ENCODE measurements around the gene MALAT1.

MALAT1 gene

GRCh38 chr11:65499713-65500386, 1.0 kb downstream of the MALAT1 start:
- Histone ChIP-seq H3K27me3 (replicated peaks; ENCODE audit: control insufficient read depth, insufficient read depth, low read length, poor library complexity, severe bottlenecking) (no peaks in the 10 kb centered on the region), H3K4me1 (ENCODE audit: control insufficient read depth, insufficient read depth, low read length, poor library complexity, severe bottlenecking) (peaks cover 21% of the 10 kb centered on the region), H3K27ac (ENCODE audit: insufficient read depth, low read length, poor library complexity, severe bottlenecking) (peak overlapping the region; percentile 98), H3K9me3 (ENCODE audit: control insufficient read depth, low read length) (no peaks in the 10 kb centered on the region), H3K4me3 (ENCODE audit: insufficient read depth, low read depth, low read length, poor library complexity, severe bottlenecking) (peak overlapping the region; percentile 85), H3K36me3 (ENCODE audit: control insufficient read depth, insufficient read depth, low read length) (peaks cover 47% of the 10 kb centered on the region)
- DNase-seq: no peak

GRCh38 chr11:65500387-65501185, 1.7 kb downstream of the MALAT1 start:
- peaks cover 54% of the 10 kb centered on the region for H3K36me3 ChIP-seq (ENCODE audit: control insufficient read depth, insufficient read depth, low read length)
- H3K27me3 ChIP-seq (replicated peaks; ENCODE audit: control insufficient read depth, insufficient read depth, low read length, poor library complexity, severe bottlenecking): no peaks in the 10 kb centered on the region
- H3K4me1 ChIP-seq (ENCODE audit: control insufficient read depth, insufficient read depth, low read length, poor library complexity, severe bottlenecking): peaks cover 29% of the 10 kb centered on the region
- H3K27ac ChIP-seq (ENCODE audit: insufficient read depth, low read length, poor library complexity, severe bottlenecking): peak overlapping the region; percentile 98
- no peak for DNase-seq
- H3K9me3 ChIP-seq (ENCODE audit: control insufficient read depth, low read length): no peaks in the 10 kb centered on the region
- H3K4me3 ChIP-seq (ENCODE audit: insufficient read depth, low read depth, low read length, poor library complexity, severe bottlenecking): peak overlapping the region; percentile 85

GRCh38 chr11:65501186-65501471, 2.3 kb downstream of the MALAT1 start:
- peak overlapping the region; percentile 98 for H3K27ac ChIP-seq (ENCODE audit: insufficient read depth, low read length, poor library complexity, severe bottlenecking)
- H3K9me3 ChIP-seq (ENCODE audit: control insufficient read depth, low read length): no peaks in the 10 kb centered on the region
- H3K4me1 ChIP-seq (ENCODE audit: control insufficient read depth, insufficient read depth, low read length, poor library complexity, severe bottlenecking): peaks cover 29% of the 10 kb centered on the region
- H3K36me3 ChIP-seq (ENCODE audit: control insufficient read depth, insufficient read depth, low read length): peaks cover 59% of the 10 kb centered on the region
- no peak for DNase-seq
- H3K4me3 ChIP-seq (ENCODE audit: insufficient read depth, low read depth, low read length, poor library complexity, severe bottlenecking): peak overlapping the region; percentile 85
- H3K27me3 ChIP-seq (replicated peaks; ENCODE audit: control insufficient read depth, insufficient read depth, low read length, poor library complexity, severe bottlenecking): no peaks in the 10 kb centered on the region

GRCh38 chr11:65501472-65502273, 2.8 kb downstream of the MALAT1 start:
- Histone ChIP-seq H3K9me3 (ENCODE audit: control insufficient read depth, low read length) (no peaks in the 10 kb centered on the region), H3K4me1 (ENCODE audit: control insufficient read depth, insufficient read depth, low read length, poor library complexity, severe bottlenecking) (peaks cover 24% of the 10 kb centered on the region), H3K27me3 (replicated peaks; ENCODE audit: control insufficient read depth, insufficient read depth, low read length, poor library complexity, severe bottlenecking) (no peaks in the 10 kb centered on the region), H3K4me3 (ENCODE audit: insufficient read depth, low read depth, low read length, poor library complexity, severe bottlenecking) (peak overlapping the region; percentile 85), H3K27ac (ENCODE audit: insufficient read depth, low read length, poor library complexity, severe bottlenecking) (peak overlapping the region; percentile 98), H3K36me3 (ENCODE audit: control insufficient read depth, insufficient read depth, low read length) (peaks cover 61% of the 10 kb centered on the region)
- DNase-seq: no peak

GRCh38 chr11:65502274-65502554, 3.4 kb downstream of the MALAT1 start:
- Histone ChIP-seq H3K9me3 (ENCODE audit: control insufficient read depth, low read length) (no peaks in the 10 kb centered on the region), H3K27me3 (replicated peaks; ENCODE audit: control insufficient read depth, insufficient read depth, low read length, poor library complexity, severe bottlenecking) (no peaks in the 10 kb centered on the region), H3K36me3 (ENCODE audit: control insufficient read depth, insufficient read depth, low read length) (peaks cover 61% of the 10 kb centered on the region), H3K4me1 (ENCODE audit: control insufficient read depth, insufficient read depth, low read length, poor library complexity, severe bottlenecking) (peaks cover 24% of the 10 kb centered on the region), H3K27ac (ENCODE audit: insufficient read depth, low read length, poor library complexity, severe bottlenecking) (peak overlapping the region; percentile 98), H3K4me3 (ENCODE audit: insufficient read depth, low read depth, low read length, poor library complexity, severe bottlenecking) (peak overlapping the region; percentile 85)
- no peak for DNase-seq

- Histone ChIP-seq H3K4me1 (ENCODE audit: control insufficient read depth, insufficient read depth, low read length, poor library complexity, severe bottlenecking) (peaks cover 29% of the 10 kb centered on the region), H3K27ac (ENCODE audit: insufficient read depth, low read length, poor library complexity, severe bottlenecking) (peak overlapping the region; percentile 98), H3K36me3 (ENCODE audit: control insufficient read depth, insufficient read depth, low read length) (peaks cover 61% of the 10 kb centered on the region)
Observed at GRCh38 chr11:65502555-65503367, 3.9 kb downstream of the MALAT1 start.

GRCh38 chr11:65503368-65503948, 4.6 kb downstream of the MALAT1 start:
- peak overlapping the region; percentile 85 for H3K4me3 ChIP-seq (ENCODE audit: insufficient read depth, low read depth, low read length, poor library complexity, severe bottlenecking)
- peak overlapping the region; percentile 98 for H3K27ac ChIP-seq (ENCODE audit: insufficient read depth, low read length, poor library complexity, severe bottlenecking)
- peaks cover 31% of the 10 kb centered on the region for H3K4me1 ChIP-seq (ENCODE audit: control insufficient read depth, insufficient read depth, low read length, poor library complexity, severe bottlenecking)
- H3K27me3 ChIP-seq (replicated peaks; ENCODE audit: control insufficient read depth, insufficient read depth, low read length, poor library complexity, severe bottlenecking): no peaks in the 10 kb centered on the region
- DNase-seq: no peak
- H3K9me3 ChIP-seq (ENCODE audit: control insufficient read depth, low read length): no peaks in the 10 kb centered on the region
- peaks cover 61% of the 10 kb centered on the region for H3K36me3 ChIP-seq (ENCODE audit: control insufficient read depth, insufficient read depth, low read length)

More at GRCh38 chr11:65502555-65503367, 3.9 kb downstream of the MALAT1 start:
- DNase-seq: no peak
- no peaks in the 10 kb centered on the region for H3K9me3 ChIP-seq (ENCODE audit: control insufficient read depth, low read length)
- H3K4me3 ChIP-seq (ENCODE audit: insufficient read depth, low read depth, low read length, poor library complexity, severe bottlenecking): peak overlapping the region; percentile 85
- H3K27me3 ChIP-seq (replicated peaks; ENCODE audit: control insufficient read depth, insufficient read depth, low read length, poor library complexity, severe bottlenecking): no peaks in the 10 kb centered on the region

GRCh38 chr11:65503949-65504673, 5.3 kb downstream of the MALAT1 start:
- DNase-seq: no peak
- Histone ChIP-seq H3K9me3 (ENCODE audit: control insufficient read depth, low read length) (no peaks in the 10 kb centered on the region), H3K4me1 (ENCODE audit: control insufficient read depth, insufficient read depth, low read length, poor library complexity, severe bottlenecking) (peaks cover 31% of the 10 kb centered on the region), H3K36me3 (ENCODE audit: control insufficient read depth, insufficient read depth, low read length) (peaks cover 61% of the 10 kb centered on the region), H3K27me3 (replicated peaks; ENCODE audit: control insufficient read depth, insufficient read depth, low read length, poor library complexity, severe bottlenecking) (no peaks in the 10 kb centered on the region), H3K4me3 (ENCODE audit: insufficient read depth, low read depth, low read length, poor library complexity, severe bottlenecking) (peak overlapping the region; percentile 85), H3K27ac (ENCODE audit: insufficient read depth, low read length, poor library complexity, severe bottlenecking) (peak overlapping the region; percentile 98)

Data from effector memory CD4-positive, alpha-beta T cell (primary cell).